GM23338 (cell line): ENCODE results near the gene KIF3B. TPM values are rescaled to one million over a fixed set of nuclear protein-coding genes. Genes with fewer than 3 reads are reported as not detected.

Experiments
- ATAC-seq: fragments of 200-7000 bp; cut with Tn5 transposase; 3 replicates; pipeline ENCODE4 v1.9.1; 2020
- DNase-seq: peaks from one replicate; pipeline ENCODE4 v3.0.0-alpha.2; 2015; ENCODE audit warnings: low spot score
- H2AFZ ChIP-seq: fragments of 200-600 bp; sonication (generic); 2 replicates; pipeline ENCODE4 v1.8.0; 2016; ENCODE audit warnings: antibody characterized with exemption, mild to moderate bottlenecking, moderate library complexity
- H3F3A ChIP-seq: fragments of 200-600 bp; sonication (generic); replicated peaks from 2 replicates; pipeline ENCODE4 v1.8.0; 2017; ENCODE audit warnings: antibody characterized with exemption, mixed run types, low read depth
- H3K27ac ChIP-seq: fragments of 200-600 bp; sonication (generic); 2 replicates; pipeline ENCODE4 v1.6.1; 2016; ENCODE audit warnings: low read depth
- H3K27me3 ChIP-seq: fragments of 200-600 bp; sonication (generic); 2 replicates; pipeline ENCODE4 v1.8.0; 2016; ENCODE audit warnings: mild to moderate bottlenecking, mixed run types, moderate library complexity; ENCODE audit not compliant: insufficient read depth
- H3K36me3 ChIP-seq: fragments of 200-600 bp; sonication (generic); 2 replicates; pipeline ENCODE4 v1.8.0; 2016; ENCODE audit warnings: mild to moderate bottlenecking; ENCODE audit not compliant: insufficient read depth
- H3K4me1 ChIP-seq: fragments of 200-600 bp; sonication (generic); 2 replicates; pipeline ENCODE4 v1.8.0; 2016; ENCODE audit warnings: mild to moderate bottlenecking, moderate library complexity; ENCODE audit not compliant: insufficient read depth
- H3K4me2 ChIP-seq: fragments of 200-600 bp; sonication (generic); 2 replicates; pipeline ENCODE4 v1.7.1; 2017; ENCODE audit warnings: mixed run types
- H3K4me3 ChIP-seq: fragments of 200-600 bp; sonication (generic); 2 replicates; pipeline ENCODE4 v1.6.1; 2016; ENCODE audit warnings: mixed run types
- H3K79me2 ChIP-seq: fragments of 200-600 bp; sonication (generic); replicated peaks from 2 replicates; pipeline ENCODE4 v1.8.0; 2017; ENCODE audit warnings: mild to moderate bottlenecking; ENCODE audit not compliant: insufficient read depth
- H3K9me2 ChIP-seq: fragments of 200-600 bp; sonication (generic); 2 replicates; pipeline ENCODE4 v1.8.0; 2017; ENCODE audit not compliant: insufficient read depth
- H4K20me1 ChIP-seq: fragments of 200-600 bp; sonication (generic); replicated peaks from 2 replicates; pipeline ENCODE4 v1.8.0; 2017; ENCODE audit warnings: mild to moderate bottlenecking; ENCODE audit not compliant: insufficient read depth
- H3K27ac Mint-ChIP-seq: 2 replicates; pipeline ENCODE4 v1.8.0; 2020; ENCODE audit warnings: inconsistent platforms, mild to moderate bottlenecking, moderate library complexity, mixed read lengths
- H3K27me3 Mint-ChIP-seq: 3 replicates; pipeline ENCODE4 v1.8.0; 2022; ENCODE audit warnings: low read depth, mild to moderate bottlenecking, moderate library complexity, mixed read lengths, inconsistent platforms; ENCODE audit not compliant: insufficient read depth, poor library complexity
- H3K36me3 Mint-ChIP-seq: 3 replicates; pipeline ENCODE4 v1.8.0; 2021; ENCODE audit warnings: low read depth, mild to moderate bottlenecking, inconsistent platforms, moderate library complexity, mixed read lengths
- H3K4me1 Mint-ChIP-seq: 3 replicates; pipeline ENCODE4 v1.8.0; 2020; ENCODE audit warnings: mild to moderate bottlenecking, inconsistent platforms, mixed read lengths
- H3K4me3 Mint-ChIP-seq: 3 replicates; pipeline ENCODE4 v1.8.0; 2021; ENCODE audit warnings: moderate library complexity, mild to moderate bottlenecking, inconsistent platforms, mixed read lengths
- H3K9me3 Mint-ChIP-seq: 3 replicates; pipeline ENCODE4 v1.8.0; 2020; ENCODE audit warnings: moderate library complexity, mild to moderate bottlenecking, inconsistent platforms, mixed read lengths
- CTCF ChIP-seq, 2 experiments: fragments of 200-600 bp in 1 of 2; sonication (generic) in 1 of 2; conservative IDR thresholded peaks; 2 replicates each; pipeline versions ENCODE4 v1.5.1 to v1.6.1; 2016 to 2017; ENCODE audit warnings: antibody characterized with exemption in 2 of 2, low read depth in 2 of 2, mild to moderate bottlenecking in 2 of 2, moderate library complexity in 1 of 2
- ETS1 ChIP-seq: IDR thresholded peaks from 2 replicates; pipeline ENCODE4 v1.6.1; 2016; ENCODE audit warnings: antibody characterized with exemption
- EZH2 ChIP-seq: fragments of 200-600 bp; sonication (generic); IDR thresholded peaks from one replicate; pipeline ENCODE4 v1.8.0; 2017; ENCODE audit warnings: antibody characterized with exemption, mild to moderate bottlenecking, low read depth; ENCODE audit not compliant: unreplicated experiment
- polyA plus RNA-seq: library from polyadenylated mRNA; unstranded; fragments of >200 nt; fragmentation: Nextera tagmentation; extraction: Ambion mirVana; gene quantifications from 2 replicates; pipeline ENCODE4 v1.2.1, GENCODE V29; 2016
- total RNA-seq: library from RNA; depleted of rRNA; stranded (reverse); fragments of >200 nt; shearing (Covaris generic); gene quantifications from 2 replicates; pipeline ENCODE4 v1.2.3, GENCODE V29; 2014

The KIF3B gene
- total and polyA plus RNA-seq, 2 experiments from 2014 or later: 6.1 to 22.8 TPM

GRCh38 chr20:32240205-32240604 is 37.2 kb upstream of the KIF3B start:
- Mint-ChIP-seq H3K36me3 (peaks cover 6% of the 10 kb centered on the region; the same call in 2 of the 3 replicates), H3K4me3 (0 out of 3 replicates have a peak overlapping the region, but pooled peaks have one; percentile 20), H3K4me1 (peaks cover 13% of the 10 kb centered on the region), H3K27me3 (peaks cover 1% of the 10 kb centered on the region), H3K9me3 (no peaks in the 10 kb centered on the region), H3K27ac (no peak overlapping the region)
- DNase-seq: peak; percentile 49
- Histone ChIP-seq H3K27me3 (no peaks in the 10 kb centered on the region), H3K27ac (no peak overlapping the region), H3K79me2 (no peaks in the 10 kb centered on the region), H3K9me2 (no peaks in the 10 kb centered on the region), H3K4me2 (peak overlapping the region; percentile 56; the same call in 1 of the 2 replicates), H3K4me1 (peaks cover 14% of the 10 kb centered on the region; the same call in 1 of the 2 replicates), H3F3A (peaks cover 10% of the 10 kb centered on the region; the same call in 1 of the 2 replicates), H4K20me1 (no peaks in the 10 kb centered on the region; the same call in 1 of the 2 replicates), H3K4me3 (no peak overlapping the region), H2AFZ (no peak overlapping the region), H3K36me3 (no peaks in the 10 kb centered on the region; the same call in 1 of the 2 replicates)
- ATAC-seq: peak; percentile 53; the same call in 2 of the 3 replicates
- TF ChIP-seq CTCF (conservative IDR thresholded peaks at IDR 0.05; ENCODE audit: low read depth in 2 of 2) (peak; percentile 42 to 45), EZH2 (no peak)

- Histone ChIP-seq H4K20me1 (no peaks in the 10 kb centered on the region; the same call in 1 of the 2 replicates), H3K4me3 (no peak overlapping the region), H3F3A (peaks cover 6% of the 10 kb centered on the region; the same call in 1 of the 2 replicates), H3K27ac (no peak overlapping the region), H3K36me3 (no peaks in the 10 kb centered on the region), H2AFZ (no peak overlapping the region), H3K9me2 (no peaks in the 10 kb centered on the region), H3K79me2 (no peaks in the 10 kb centered on the region), H3K4me2 (no peak overlapping the region), H3K27me3 (no peaks in the 10 kb centered on the region), H3K4me1 (peaks cover 14% of the 10 kb centered on the region; the same call in 1 of the 2 replicates)
- no peaks in the 10 kb centered on the region for H3K9me3 Mint-ChIP-seq
- TF ChIP-seq ETS1 (no peak), CTCF (conservative IDR thresholded peaks at IDR 0.05; ENCODE audit: low read depth in 2 of 2) (no peak)
- ATAC-seq: no peak
- no peaks in the 10 kb centered on the region for H3K36me3 Mint-ChIP-seq
- H3K4me3 Mint-ChIP-seq: no peak overlapping the region
- DNase-seq: no peak
- peaks cover 1% of the 10 kb centered on the region for H3K27me3 Mint-ChIP-seq
- no peak overlapping the region for H3K27ac Mint-ChIP-seq
- peaks cover 13% of the 10 kb centered on the region for H3K4me1 Mint-ChIP-seq
Measured at GRCh38 chr20:32241807-32242206, 35.6 kb upstream of the KIF3B start.
